ENCODE data around the gene NR5A2. TPM values are rescaled to one million over a fixed set of nuclear protein-coding genes. Genes with fewer than 3 reads are reported as not detected.

Gene NR5A2
- total RNA-seq, 1 donor from 2014 or later, result 1.4 TPM

DNA sequence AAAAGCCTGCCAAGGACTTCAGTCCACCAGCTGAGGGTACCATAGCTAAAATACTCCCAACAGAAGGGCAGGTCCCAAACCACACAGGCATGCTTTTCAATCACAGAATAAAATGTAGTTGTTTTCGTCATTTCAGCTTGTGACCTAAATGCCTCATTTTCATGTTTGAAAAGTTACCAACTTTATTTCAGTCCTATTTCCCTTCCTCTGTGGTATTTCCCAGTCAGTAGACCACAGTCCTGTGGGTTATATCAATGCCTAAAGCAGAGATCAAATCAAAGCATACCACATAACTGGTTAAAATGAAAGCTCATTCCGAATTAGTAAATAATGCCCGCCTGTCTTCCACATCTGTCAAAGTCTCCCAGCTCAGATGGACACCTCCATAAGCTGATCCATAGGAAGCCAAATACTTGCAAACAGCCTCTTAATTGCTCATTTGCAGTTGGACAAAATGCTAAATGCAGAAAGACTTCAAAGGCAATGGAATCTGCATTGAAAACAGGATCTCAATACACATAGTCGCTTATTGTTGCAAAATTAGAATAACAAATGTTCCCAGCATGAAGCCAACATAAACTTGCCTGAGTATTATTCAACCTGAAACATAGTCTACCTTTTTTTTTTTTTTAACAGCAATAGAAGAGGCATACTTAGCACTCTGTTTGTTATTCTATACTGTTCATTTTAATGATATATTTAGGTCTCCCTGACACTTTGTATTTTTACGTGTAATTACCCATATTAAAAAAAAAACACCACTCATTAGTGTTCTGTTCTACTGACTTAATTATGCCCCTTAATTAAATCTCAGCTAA lies 53.9 kb downstream of the NR5A2 start:
- Histone ChIP-seq H3K36me3 (no peaks in the 10 kb centered on the region), H3K27ac (no peak overlapping the region), H3K27me3 (ENCODE audit: low read depth) (no peaks in the 10 kb centered on the region), H3K4me3 (no peak overlapping the region), H3K9me3 (no peaks in the 10 kb centered on the region), H3K4me1 (no peaks in the 10 kb centered on the region)
- ATAC-seq, result no peak
- intact Hi-C loops (cut with DNase I), result no loop called here
- TF ChIP-seq, protein P1, sequence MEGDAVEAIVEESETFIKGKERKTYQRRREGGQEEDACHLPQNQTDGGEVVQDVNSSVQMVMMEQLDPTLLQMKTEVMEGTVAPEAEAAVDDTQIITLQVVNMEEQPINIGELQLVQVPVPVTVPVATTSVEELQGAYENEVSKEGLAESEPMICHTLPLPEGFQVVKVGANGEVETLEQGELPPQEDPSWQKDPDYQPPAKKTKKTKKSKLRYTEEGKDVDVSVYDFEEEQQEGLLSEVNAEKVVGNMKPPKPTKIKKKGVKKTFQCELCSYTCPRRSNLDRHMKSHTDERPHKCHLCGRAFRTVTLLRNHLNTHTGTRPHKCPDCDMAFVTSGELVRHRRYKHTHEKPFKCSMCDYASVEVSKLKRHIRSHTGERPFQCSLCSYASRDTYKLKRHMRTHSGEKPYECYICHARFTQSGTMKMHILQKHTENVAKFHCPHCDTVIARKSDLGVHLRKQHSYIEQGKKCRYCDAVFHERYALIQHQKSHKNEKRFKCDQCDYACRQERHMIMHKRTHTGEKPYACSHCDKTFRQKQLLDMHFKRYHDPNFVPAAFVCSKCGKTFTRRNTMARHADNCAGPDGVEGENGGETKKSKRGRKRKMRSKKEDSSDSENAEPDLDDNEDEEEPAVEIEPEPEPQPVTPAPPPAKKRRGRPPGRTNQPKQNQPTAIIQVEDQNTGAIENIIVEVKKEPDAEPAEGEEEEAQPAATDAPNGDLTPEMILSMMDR (IDR thresholded peaks at IDR 0.05), result no peak
- no peak for DNase-seq

DNA sequence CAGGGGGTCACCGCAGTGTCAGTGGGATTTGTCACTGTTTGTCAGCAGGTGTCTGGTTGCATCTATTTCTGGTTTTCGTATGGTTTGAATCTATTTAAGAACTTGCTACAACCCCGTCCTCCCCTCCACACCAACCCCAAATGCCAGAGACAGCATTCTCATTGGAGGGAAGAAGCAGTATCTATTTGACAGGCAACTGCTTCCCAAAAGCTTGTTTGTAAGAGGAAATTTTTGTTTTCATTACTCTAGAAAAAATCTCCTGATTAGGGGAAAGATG lies 54.4 kb downstream of the NR5A2 start:
- no peak overlapping the region for H3K4me3 ChIP-seq
- no peak for ATAC-seq
- no peaks in the 10 kb centered on the region for H3K27me3 ChIP-seq (ENCODE audit: low read depth)
- H3K4me1 ChIP-seq, result no peaks in the 10 kb centered on the region
- no peak for DNase-seq
- intact Hi-C loops (cut with DNase I), result no loop called here
- no peaks in the 10 kb centered on the region for H3K36me3 ChIP-seq
- TF ChIP-seq, protein P1 (IDR thresholded peaks at IDR 0.05), result no peak
- H3K9me3 ChIP-seq, result no peaks in the 10 kb centered on the region
- H3K27ac ChIP-seq, result no peak overlapping the region

DNA sequence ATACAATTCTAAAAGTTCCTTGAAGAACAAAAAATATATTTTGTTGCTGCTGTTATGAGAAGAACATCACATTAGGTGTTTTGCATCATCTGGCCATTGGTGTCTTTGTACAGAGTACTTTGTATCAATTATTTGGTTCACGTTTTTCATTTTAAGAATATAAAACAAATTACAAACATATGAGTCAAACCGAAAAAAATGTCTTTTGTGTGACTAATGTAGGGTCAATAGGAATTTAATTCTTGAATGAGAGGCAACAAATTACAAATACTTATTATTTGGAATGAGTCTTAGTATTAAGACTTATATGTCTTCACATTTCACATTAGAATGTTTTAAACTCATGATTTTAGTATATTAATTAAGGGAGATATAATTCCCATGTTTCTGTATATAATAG lies 54.8 kb downstream of the NR5A2 start:
- H3K27me3 ChIP-seq (ENCODE audit: low read depth), result no peaks in the 10 kb centered on the region
- TF ChIP-seq, protein P1 (IDR thresholded peaks at IDR 0.05), result no peak
- intact Hi-C loops (cut with DNase I), result no loop called here

DNA sequence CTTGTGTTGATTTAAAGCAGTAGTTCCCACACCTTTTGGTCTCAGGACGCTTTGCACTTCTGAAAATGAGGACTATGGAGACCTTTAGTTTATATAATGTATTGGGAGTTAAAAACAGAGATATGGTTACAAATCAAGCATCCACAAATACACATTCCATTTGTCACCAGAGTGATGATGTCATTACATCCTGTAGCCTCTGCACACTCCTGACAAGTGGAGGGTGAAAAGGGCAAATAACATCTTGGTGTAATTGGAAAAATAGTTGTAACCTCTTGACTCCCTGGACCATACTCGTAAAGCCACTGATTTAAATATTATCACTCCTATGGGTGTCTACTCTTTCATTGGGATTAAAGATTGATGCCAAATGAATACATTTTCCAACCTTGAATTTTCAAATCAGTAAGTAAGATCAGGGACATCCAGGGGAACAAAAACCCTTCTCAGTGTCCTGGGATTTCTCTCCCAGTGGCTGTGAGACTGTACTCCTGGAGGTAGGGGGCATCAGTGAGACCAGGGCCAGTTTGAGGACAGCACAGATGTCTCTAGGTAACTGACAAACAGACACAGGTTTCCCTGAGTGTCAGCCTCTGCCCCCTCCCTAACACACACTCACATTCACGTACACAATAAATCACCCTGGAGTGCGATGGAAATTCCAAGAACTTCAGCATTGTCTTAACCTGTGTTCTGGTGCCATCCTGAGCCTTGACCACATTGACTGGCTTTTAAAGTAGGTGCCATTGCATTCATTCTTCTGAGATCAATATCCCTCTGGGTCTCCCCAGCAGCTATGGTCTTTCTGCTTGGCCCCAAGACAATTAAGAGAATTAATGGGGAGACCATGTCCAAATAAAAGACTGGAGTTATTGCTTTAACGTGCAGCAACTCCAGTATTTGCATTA lies 63.0 kb downstream of the NR5A2 start:
- TF ChIP-seq, protein P1 (IDR thresholded peaks at IDR 0.05), result peak; percentile 16
- no peaks in the 10 kb centered on the region for H3K4me1 ChIP-seq
- no peak overlapping the region for H3K27ac ChIP-seq
- no peaks in the 10 kb centered on the region for H3K9me3 ChIP-seq
- ATAC-seq, result no peak
- DNase-seq, result no peak
- intact Hi-C loops (cut with DNase I), result no loop called here
- H3K27me3 ChIP-seq (ENCODE audit: low read depth), result no peaks in the 10 kb centered on the region
- no peak overlapping the region for H3K4me3 ChIP-seq
- no peaks in the 10 kb centered on the region for H3K36me3 ChIP-seq

More for the DNA sequence above, 54.8 kb downstream of the NR5A2 start:
- H3K27ac ChIP-seq, result no peak overlapping the region
- no peaks in the 10 kb centered on the region for H3K9me3 ChIP-seq
- H3K4me3 ChIP-seq, result no peak overlapping the region
- no peaks in the 10 kb centered on the region for H3K4me1 ChIP-seq
- H3K36me3 ChIP-seq, result no peaks in the 10 kb centered on the region
- ATAC-seq (no peak), DNase-seq (no peak)

DNA sequence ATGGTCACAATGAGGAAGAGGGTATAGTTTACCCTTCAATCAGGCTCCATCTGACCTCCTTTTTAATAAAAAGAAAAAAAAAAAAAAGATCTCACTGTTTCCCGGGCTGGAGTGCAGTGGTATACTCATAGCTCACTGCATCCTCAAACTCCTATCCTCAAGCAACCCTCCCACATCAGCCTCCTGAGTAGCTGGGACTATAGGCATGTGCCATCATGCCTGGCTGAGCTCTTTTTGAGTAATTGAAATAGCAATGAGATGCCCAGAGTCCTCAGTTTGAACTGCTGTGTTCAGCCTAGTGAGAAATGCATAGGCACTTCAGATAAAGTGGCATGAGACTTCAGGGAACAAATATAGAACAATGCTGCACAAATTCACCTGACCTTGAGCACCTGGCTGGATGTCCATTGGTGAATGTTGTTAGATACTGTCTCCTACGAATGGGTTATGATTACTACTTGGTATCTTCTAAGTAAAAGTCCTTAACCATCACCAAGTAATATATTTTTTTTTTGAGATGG lies 67.6 kb downstream of the NR5A2 start:
- Histone ChIP-seq H3K9me3 (no peaks in the 10 kb centered on the region), H3K4me3 (no peak overlapping the region), H3K36me3 (no peaks in the 10 kb centered on the region), H3K27ac (no peak overlapping the region), H3K4me1 (no peaks in the 10 kb centered on the region), H3K27me3 (ENCODE audit: low read depth) (no peaks in the 10 kb centered on the region)
- ATAC-seq (no peak), DNase-seq (no peak)
- intact Hi-C loops (cut with DNase I), result no loop called here
- TF ChIP-seq, protein P1 (IDR thresholded peaks at IDR 0.05), result no peak
